Urinary bladder (tissue), 4 donors: ENCODE measurements around the gene KCNAB2. TPM values are rescaled to one million over a fixed set of nuclear protein-coding genes. Genes with fewer than 3 reads are reported as not detected.

Experiments
- DNase-seq: peaks from one replicate; pipeline ENCODE4 v3.0.0-alpha.2; 2015; ENCODE audit errors: extremely low spot score
- H3K27ac ChIP-seq: one replicate; pipeline ENCODE4 v1.5.1; 2013; ENCODE audit warnings: low read depth, mild to moderate bottlenecking, moderate library complexity
- H3K36me3 ChIP-seq: one replicate; pipeline ENCODE4 v1.6.1; 2013; ENCODE audit warnings: mild to moderate bottlenecking, moderate library complexity; ENCODE audit not compliant: insufficient read depth
- H3K4me1 ChIP-seq: one replicate; pipeline ENCODE4 v1.6.1; 2013; ENCODE audit warnings: mild to moderate bottlenecking, moderate library complexity; ENCODE audit not compliant: insufficient read depth
- H3K4me3 ChIP-seq: one replicate; pipeline ENCODE4 v1.5.1; 2013; ENCODE audit warnings: low read depth, low read length
- WGBS: extraction: QIAGEN DNeasy Blood & Tissue Kit; methylation state at CpG from one replicate; pipeline ENCODE4 v1.1.7; 2013; 5-methylcytosine and 5-hydroxymethylcytosine counted together
- polyA plus RNA-seq: library from polyadenylated mRNA; stranded (reverse); fragments of 200-250 nt; gene quantifications from one replicate; pipeline ENCODE4 v1.2.3, GENCODE V29; 2013
- total RNA-seq: library from RNA; depleted of rRNA; stranded (reverse); fragments of >200 nt; gene quantifications from one replicate; pipeline ENCODE4 v1.2.3, GENCODE V29; 2014
- donor health status: healthy with polysubstance abuse.
- donor health status: healthy.

KCNAB2 gene
- total and polyA plus RNA-seq, 2 donors: 3.8 to 13.0 TPM

GRCh38 chr1:6077919-6078318 lies 32.2 kb downstream of the KCNAB2 start:
- H3K36me3 ChIP-seq: no peaks in the 10 kb centered on the region
- no peak overlapping the region for H3K4me3 ChIP-seq
- no peak overlapping the region for H3K27ac ChIP-seq
- DNase-seq: no peak
- 95% methylated on average over 16 of the region's 16 CpGs for WGBS
- H3K4me1 ChIP-seq: no peaks in the 10 kb centered on the region

DNA sequence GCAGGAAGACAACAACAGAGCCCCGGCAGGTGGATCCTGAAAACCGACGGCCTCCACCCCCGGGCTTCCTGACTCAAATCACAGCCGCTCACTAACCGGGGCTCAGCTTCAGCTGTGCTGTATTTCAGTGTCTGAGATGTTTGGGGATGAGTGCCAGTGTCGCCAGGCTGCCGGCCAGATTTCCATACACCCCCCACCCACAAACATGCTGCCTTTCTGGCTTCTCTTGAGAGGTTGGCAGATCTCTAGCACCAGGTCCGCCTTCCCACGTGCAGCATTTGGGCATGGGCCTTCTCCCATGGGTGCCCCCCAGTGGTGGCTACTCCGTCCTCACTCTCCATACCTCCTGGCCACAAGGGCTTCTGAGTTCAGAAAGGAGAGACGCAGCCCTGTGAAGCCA lies 34.8 kb downstream of the KCNAB2 start:
- H3K4me3 ChIP-seq: no peak overlapping the region
- no peak overlapping the region for H3K27ac ChIP-seq
- no peak for DNase-seq
- 41% methylated on average over 12 of the region's 12 CpGs for WGBS
- H3K36me3 ChIP-seq: no peaks in the 10 kb centered on the region
- H3K4me1 ChIP-seq: no peaks in the 10 kb centered on the region

- WGBS: 80% methylated on average over 12 of the region's 12 CpGs
These were observed 36.2 kb downstream of the KCNAB2 start for GRCh38 chr1:6081901-6082300.

GRCh38 chr1:6082430-6082971 lies 36.8 kb downstream of the KCNAB2 start:
- no peaks in the 10 kb centered on the region for H3K36me3 ChIP-seq
- DNase-seq: no peak
- no peaks in the 10 kb centered on the region for H3K4me1 ChIP-seq
- no peak overlapping the region for H3K27ac ChIP-seq
- 50% methylated on average over 10 of the region's 10 CpGs for WGBS
- H3K4me3 ChIP-seq: no peak overlapping the region

More at GRCh38 chr1:6081901-6082300, 36.2 kb downstream of the KCNAB2 start:
- no peaks in the 10 kb centered on the region for H3K4me1 ChIP-seq
- H3K4me3 ChIP-seq: no peak overlapping the region
- no peaks in the 10 kb centered on the region for H3K36me3 ChIP-seq
- no peak overlapping the region for H3K27ac ChIP-seq
- DNase-seq: no peak

GRCh38 chr1:6083385-6083784 lies 37.7 kb downstream of the KCNAB2 start:
- no peak overlapping the region for H3K27ac ChIP-seq
- 69% methylated on average over 18 of the region's 18 CpGs for WGBS
- no peak for DNase-seq

DNA sequence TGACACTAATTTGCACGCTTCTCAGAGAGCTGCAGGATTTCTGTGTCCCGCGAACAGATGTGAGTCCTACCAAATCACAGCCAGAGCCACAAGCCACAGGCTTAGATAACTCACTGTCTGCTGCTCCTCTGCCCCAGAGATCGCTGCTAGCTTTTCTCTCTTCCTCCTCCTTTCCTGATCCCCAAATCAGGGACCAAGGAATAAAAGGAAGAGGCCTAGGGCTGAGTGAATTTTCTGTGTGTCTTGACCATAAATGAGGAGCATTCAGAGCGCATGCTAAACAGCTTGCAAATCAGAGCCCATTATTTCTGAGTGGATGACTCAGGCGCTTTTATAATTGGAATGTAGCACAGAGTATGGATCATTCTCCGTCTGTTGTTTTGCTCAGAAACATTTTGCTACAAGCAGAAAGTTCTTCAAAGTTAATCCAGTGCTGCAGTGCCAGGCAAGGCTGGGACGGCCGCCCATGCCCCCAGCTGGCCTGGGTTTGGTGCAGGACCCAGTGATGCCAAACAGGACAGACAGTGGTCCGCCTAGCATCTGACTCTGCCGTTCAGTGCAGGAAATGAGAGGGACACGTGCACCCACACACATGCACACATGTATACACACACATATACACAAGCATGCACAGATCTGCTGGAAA lies 38.2 kb downstream of the KCNAB2 start:
- no peak overlapping the region for H3K27ac ChIP-seq
- 55% methylated on average over 12 of the region's 12 CpGs for WGBS

More at GRCh38 chr1:6083385-6083784, 37.7 kb downstream of the KCNAB2 start:
- Histone ChIP-seq H3K4me1 (no peaks in the 10 kb centered on the region), H3K36me3 (no peaks in the 10 kb centered on the region), H3K4me3 (no peak overlapping the region)

DNA sequence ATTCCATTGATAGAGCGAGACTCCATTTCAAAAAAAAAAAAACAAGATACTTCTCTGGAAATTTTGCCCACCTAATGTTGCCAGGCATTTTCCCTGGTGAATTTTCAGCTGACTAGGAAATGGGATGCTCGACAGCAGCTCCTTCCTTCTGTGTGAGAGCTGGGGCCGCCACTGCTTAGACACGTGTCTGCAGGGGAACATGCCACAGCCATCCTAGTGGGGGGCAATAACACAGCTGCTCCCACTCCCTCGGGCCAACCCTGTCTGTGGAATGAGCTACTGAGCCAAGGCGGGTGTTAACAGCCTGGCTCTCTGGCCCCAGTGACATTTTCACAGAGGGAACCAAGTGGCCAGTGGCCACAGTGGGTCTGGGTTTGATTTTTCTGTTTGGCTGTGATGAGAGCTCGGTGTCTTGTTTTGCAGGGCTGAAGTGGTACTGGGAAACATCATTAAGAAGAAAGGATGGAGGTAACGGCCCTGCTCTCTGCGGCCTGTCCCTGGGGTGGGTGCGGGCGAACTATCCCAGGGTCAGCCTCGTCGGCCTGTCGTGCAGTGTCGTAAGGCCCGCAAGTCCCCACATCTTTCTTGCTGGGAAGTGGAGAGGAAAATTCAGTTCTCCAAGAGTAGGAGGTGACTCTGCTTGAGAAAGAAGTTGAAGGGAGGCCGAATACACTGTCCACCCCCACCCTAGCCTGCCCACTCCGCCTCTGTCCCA lies 39.2 kb downstream of the KCNAB2 start:
- DNase-seq: no peak
- no peak overlapping the region for H3K27ac ChIP-seq
- H3K4me3 ChIP-seq: no peak overlapping the region
- WGBS: 89% methylated on average over 18 of the region's 18 CpGs
- no peaks in the 10 kb centered on the region for H3K36me3 ChIP-seq
- no peaks in the 10 kb centered on the region for H3K4me1 ChIP-seq

More for the DNA sequence above, 38.2 kb downstream of the KCNAB2 start:
- no peaks in the 10 kb centered on the region for H3K36me3 ChIP-seq
- H3K4me1 ChIP-seq: no peaks in the 10 kb centered on the region
- no peak for DNase-seq
- no peak overlapping the region for H3K4me3 ChIP-seq

GRCh38 chr1:6085666-6086065 lies 40.0 kb downstream of the KCNAB2 start:
- H3K27ac ChIP-seq: no peak overlapping the region
- no peak overlapping the region for H3K4me3 ChIP-seq
- WGBS: 92% methylated on average over 13 of the region's 13 CpGs
- H3K4me1 ChIP-seq: no peaks in the 10 kb centered on the region
- H3K36me3 ChIP-seq: no peaks in the 10 kb centered on the region
- no peak for DNase-seq

DNA sequence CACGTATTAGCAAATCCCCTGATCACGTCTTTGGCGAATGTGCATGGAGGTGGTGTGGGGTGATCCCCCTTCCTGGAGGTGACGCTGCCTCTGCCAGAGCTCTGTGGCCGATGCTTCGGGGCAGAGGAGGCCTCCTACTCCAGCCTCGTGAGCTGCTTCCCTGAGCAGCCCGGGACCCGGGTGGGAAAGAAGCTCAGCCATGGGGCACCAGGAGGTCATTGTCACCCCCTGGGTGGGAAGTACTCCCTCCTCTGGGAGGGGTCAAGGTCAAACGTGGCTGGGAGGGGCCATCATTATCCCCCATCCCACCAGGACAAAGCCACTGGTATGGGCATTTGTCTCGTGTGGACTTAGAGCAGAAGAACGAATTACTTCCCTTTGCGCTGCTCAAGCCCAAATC lies 40.7 kb downstream of the KCNAB2 start:
- Histone ChIP-seq H3K36me3 (no peaks in the 10 kb centered on the region), H3K4me3 (no peak overlapping the region), H3K4me1 (no peaks in the 10 kb centered on the region), H3K27ac (no peak overlapping the region)
- WGBS: 77% methylated on average over 13 of the region's 13 CpGs
- DNase-seq: no peak

- 73% methylated on average over 15 of the region's 15 CpGs for WGBS
- H3K4me1 ChIP-seq: no peaks in the 10 kb centered on the region
- no peak for DNase-seq
- no peak overlapping the region for H3K27ac ChIP-seq
- no peaks in the 10 kb centered on the region for H3K36me3 ChIP-seq
- H3K4me3 ChIP-seq: no peak overlapping the region
These were observed 41.2 kb downstream of the KCNAB2 start for GRCh38 chr1:6086762-6087376.

DNA sequence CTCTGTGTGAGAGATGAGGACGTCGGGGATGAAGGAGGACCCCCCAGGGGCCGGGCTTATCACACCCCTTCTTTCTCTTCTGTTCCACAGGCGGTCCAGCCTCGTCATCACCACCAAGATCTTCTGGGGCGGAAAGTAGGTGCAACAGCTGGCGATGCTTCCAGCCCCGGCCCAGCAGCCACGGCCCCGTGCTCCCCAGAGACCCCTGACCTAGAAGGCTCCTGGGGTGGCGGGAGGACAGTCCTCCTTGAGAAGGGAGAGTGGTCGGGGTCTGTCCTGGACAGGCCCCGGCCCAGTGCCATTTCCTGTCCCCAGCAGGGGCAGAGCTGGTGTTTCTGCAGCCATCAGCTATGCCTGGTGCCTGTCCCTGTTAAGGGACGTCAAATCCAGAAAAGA lies 41.7 kb downstream of the KCNAB2 start:
- Histone ChIP-seq H3K27ac (no peak overlapping the region), H3K4me1 (no peaks in the 10 kb centered on the region), H3K36me3 (no peaks in the 10 kb centered on the region), H3K4me3 (no peak overlapping the region)
- DNase-seq: no peak
- WGBS: 80% methylated on average over 14 of the region's 14 CpGs

DNA sequence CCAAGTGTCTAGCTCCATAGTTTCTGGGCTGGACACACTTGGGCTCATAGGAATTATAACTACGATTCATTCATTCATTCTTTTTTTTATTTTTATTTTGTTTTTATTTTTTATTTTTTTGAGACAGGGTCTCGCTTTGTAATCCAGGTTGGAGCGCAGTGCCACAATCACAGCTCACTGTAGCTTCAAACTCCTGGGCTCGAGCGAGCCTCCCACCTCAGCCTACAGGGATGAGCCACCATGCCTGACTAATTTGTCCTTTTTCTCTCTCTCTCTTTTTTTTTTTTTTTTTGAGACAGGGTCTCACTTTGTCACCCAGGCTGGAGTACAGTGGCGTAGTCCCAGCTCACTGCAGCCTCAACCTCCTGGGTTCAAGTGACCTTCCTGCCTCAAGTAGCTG lies 42.3 kb downstream of the KCNAB2 start:
- H3K4me1 ChIP-seq: no peaks in the 10 kb centered on the region
- H3K27ac ChIP-seq: no peak overlapping the region
- DNase-seq: no peak
- 94% methylated on average over 6 of the region's 6 CpGs for WGBS
- H3K4me3 ChIP-seq: no peak overlapping the region
- H3K36me3 ChIP-seq: no peaks in the 10 kb centered on the region

- Histone ChIP-seq H3K4me1 (no peaks in the 10 kb centered on the region), H3K27ac (no peak overlapping the region), H3K4me3 (no peak overlapping the region), H3K36me3 (no peaks in the 10 kb centered on the region)
- WGBS: 82% methylated on average over 19 of the region's 19 CpGs
- no peak for DNase-seq
These were observed 43.3 kb downstream of the KCNAB2 start for GRCh38 chr1:6088956-6089355.

GRCh38 chr1:6090288-6090687 lies 44.6 kb downstream of the KCNAB2 start:
- no peaks in the 10 kb centered on the region for H3K36me3 ChIP-seq
- DNase-seq: no peak
- no peaks in the 10 kb centered on the region for H3K4me1 ChIP-seq
- no peak overlapping the region for H3K27ac ChIP-seq
- WGBS: 89% methylated on average over 18 of the region's 18 CpGs
- no peak overlapping the region for H3K4me3 ChIP-seq
